GM12878 (cell line): Measurements from ENCODE around the gene KDM1B. TPM values are rescaled to one million over a fixed set of nuclear protein-coding genes. Genes with fewer than 3 reads are reported as not detected.

ENCODE experiments used
- BRCA1 ChIP-seq: IDR thresholded peaks from 2 replicates; pipeline ENCODE4 v1.6.1; 2011; ENCODE audit warnings: low read depth, low read length, improper control_type of control experiment
- HCFC1 ChIP-seq: fragments of 150-350 bp; IDR thresholded peaks from 2 replicates; pipeline ENCODE4 v1.6.1; 2014; ENCODE audit warnings: low read length
- JUNB ChIP-seq: IDR thresholded peaks from 2 replicates; pipeline ENCODE4 v1.6.1; 2016; ENCODE audit warnings: antibody characterized with exemption, mild to moderate bottlenecking
- PML ChIP-seq: IDR thresholded peaks from 2 replicates; pipeline ENCODE4 v1.6.1; 2012; ENCODE audit warnings: low read length, inconsistent platforms
- RAD51 ChIP-seq: fragments of 450-650 bp; IDR thresholded peaks from 2 replicates; pipeline ENCODE4 v1.6.1; 2016; ENCODE audit warnings: moderate library complexity, mild to moderate bottlenecking, inconsistent platforms
- RCOR1 ChIP-seq: conservative IDR thresholded peaks from 2 replicates; pipeline ENCODE4 v1.6.1; 2012; ENCODE audit warnings: low read depth, low read length, improper control_type of control experiment
- SUZ12 ChIP-seq: fragments of 200-600 bp; sonication (generic); IDR thresholded peaks from one replicate; pipeline ENCODE4 v1.6.1; 2018; ENCODE audit warnings: antibody characterized with exemption, mild to moderate bottlenecking; ENCODE audit not compliant: unreplicated experiment
- ZNF622 ChIP-seq: fragments of 450-650 bp; IDR thresholded peaks from 2 replicates; pipeline ENCODE4 v1.6.1; 2017; ENCODE audit warnings: mild to moderate bottlenecking, inconsistent platforms
- polyA plus RNA-seq, 11 experiments: library from polyadenylated mRNA; depleted of rRNA in 4 of 11; unstranded in 6 of 11; stranded (reverse) in 5 of 11; fragments of >200 nt; fragmentation: Nextera tagmentation in 4 of 11; fragmentation: Illumina TruSeq in 1 of 11; extraction: Ambion mirVana in 4 of 11; extraction: Trizol in 1 of 11; gene quantifications; 1 replicate in 1 of 11; 2 replicates in 10 of 11; pipeline versions ENCODE4 v1.2.1 to v1.2.3, GENCODE V29; 2011 to 2016; ENCODE audit warnings: inconsistent platforms in 2 of 11, missing spikeins in 2 of 11, low read depth in 1 of 11
- total RNA-seq, 4 experiments: library from RNA; depleted of rRNA in 3 of 4; stranded (reverse); fragments of >200 nt in 3 of 4; fragmentation: Illumina TruSeq in 1 of 4; extraction: Trizol in 1 of 4; gene quantifications; 2 replicates each; pipeline versions ENCODE4 v1.2.1 to v1.2.3, GENCODE V29; 2013 to 2021
- TF ChIP-seq, protein P1 (sequence below): IDR thresholded peaks from 2 replicates; pipeline ENCODE4 v1.6.1; 2012; ENCODE audit warnings: improper control_type of control experiment, low read depth, low read length; ENCODE audit not compliant: insufficient replicate concordance
- TF ChIP-seq, protein P2 (sequence below): fragments of 450-650 bp; IDR thresholded peaks from 2 replicates; pipeline ENCODE4 v1.6.1; 2017; ENCODE audit warnings: mild to moderate bottlenecking, low read depth, inconsistent platforms; ENCODE audit not compliant: poor library complexity, severe bottlenecking

KDM1B gene
- total and polyA plus RNA-seq, 10 of the 15 experiments (the other 5 are each of a cell fraction or from before 2014, with no cell fraction given), result 1.7 to 22.5 (median 13.9) TPM

DNA sequence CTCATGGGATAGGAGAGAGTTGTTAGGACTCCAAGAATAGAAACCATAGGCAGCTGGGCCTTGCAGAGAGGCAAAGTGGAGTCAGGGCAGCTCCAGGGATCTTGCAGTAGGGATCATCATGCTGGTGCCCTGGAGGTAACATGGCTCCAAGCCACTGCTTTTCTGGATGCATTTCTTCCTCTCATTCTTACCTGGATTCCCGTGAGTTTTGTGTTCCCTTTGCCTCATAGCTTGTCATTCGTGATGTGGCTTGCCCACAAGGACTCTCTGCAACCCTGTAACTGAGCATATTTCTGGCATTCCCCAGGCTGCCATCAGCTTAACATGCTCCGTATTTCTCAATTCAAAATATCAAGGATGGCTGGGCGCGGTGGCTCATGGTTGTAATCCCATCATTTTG is 38.1 kb upstream of the KDM1B start (continued):
- TF ChIP-seq, protein P1, sequence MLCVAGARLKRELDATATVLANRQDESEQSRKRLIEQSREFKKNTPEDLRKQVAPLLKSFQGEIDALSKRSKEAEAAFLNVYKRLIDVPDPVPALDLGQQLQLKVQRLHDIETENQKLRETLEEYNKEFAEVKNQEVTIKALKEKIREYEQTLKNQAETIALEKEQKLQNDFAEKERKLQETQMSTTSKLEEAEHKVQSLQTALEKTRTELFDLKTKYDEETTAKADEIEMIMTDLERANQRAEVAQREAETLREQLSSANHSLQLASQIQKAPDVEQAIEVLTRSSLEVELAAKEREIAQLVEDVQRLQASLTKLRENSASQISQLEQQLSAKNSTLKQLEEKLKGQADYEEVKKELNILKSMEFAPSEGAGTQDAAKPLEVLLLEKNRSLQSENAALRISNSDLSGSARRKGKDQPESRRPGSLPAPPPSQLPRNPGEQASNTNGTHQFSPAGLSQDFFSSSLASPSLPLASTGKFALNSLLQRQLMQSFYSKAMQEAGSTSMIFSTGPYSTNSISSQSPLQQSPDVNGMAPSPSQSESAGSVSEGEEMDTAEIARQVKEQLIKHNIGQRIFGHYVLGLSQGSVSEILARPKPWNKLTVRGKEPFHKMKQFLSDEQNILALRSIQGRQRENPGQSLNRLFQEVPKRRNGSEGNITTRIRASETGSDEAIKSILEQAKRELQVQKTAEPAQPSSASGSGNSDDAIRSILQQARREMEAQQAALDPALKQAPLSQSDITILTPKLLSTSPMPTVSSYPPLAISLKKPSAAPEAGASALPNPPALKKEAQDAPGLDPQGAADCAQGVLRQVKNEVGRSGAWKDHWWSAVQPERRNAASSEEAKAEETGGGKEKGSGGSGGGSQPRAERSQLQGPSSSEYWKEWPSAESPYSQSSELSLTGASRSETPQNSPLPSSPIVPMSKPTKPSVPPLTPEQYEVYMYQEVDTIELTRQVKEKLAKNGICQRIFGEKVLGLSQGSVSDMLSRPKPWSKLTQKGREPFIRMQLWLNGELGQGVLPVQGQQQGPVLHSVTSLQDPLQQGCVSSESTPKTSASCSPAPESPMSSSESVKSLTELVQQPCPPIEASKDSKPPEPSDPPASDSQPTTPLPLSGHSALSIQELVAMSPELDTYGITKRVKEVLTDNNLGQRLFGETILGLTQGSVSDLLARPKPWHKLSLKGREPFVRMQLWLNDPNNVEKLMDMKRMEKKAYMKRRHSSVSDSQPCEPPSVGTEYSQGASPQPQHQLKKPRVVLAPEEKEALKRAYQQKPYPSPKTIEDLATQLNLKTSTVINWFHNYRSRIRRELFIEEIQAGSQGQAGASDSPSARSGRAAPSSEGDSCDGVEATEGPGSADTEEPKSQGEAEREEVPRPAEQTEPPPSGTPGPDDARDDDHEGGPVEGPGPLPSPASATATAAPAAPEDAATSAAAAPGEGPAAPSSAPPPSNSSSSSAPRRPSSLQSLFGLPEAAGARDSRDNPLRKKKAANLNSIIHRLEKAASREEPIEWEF, result no peak
- no peak for TF ChIP-seq PML
- no peak for TF ChIP-seq RAD51
- TF ChIP-seq ZNF622, result no peak
- no peak for TF ChIP-seq JUNB
- TF ChIP-seq SUZ12, result no peak
- no peak for TF ChIP-seq RCOR1
- TF ChIP-seq, protein P2, sequence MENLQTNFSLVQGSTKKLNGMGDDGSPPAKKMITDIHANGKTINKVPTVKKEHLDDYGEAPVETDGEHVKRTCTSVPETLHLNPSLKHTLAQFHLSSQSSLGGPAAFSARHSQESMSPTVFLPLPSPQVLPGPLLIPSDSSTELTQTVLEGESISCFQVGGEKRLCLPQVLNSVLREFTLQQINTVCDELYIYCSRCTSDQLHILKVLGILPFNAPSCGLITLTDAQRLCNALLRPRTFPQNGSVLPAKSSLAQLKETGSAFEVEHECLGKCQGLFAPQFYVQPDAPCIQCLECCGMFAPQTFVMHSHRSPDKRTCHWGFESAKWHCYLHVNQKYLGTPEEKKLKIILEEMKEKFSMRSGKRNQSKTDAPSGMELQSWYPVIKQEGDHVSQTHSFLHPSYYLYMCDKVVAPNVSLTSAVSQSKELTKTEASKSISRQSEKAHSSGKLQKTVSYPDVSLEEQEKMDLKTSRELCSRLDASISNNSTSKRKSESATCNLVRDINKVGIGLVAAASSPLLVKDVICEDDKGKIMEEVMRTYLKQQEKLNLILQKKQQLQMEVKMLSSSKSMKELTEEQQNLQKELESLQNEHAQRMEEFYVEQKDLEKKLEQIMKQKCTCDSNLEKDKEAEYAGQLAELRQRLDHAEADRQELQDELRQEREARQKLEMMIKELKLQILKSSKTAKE, result no peak
- no peak for TF ChIP-seq HCFC1
- TF ChIP-seq BRCA1, result no peak
